ENCODE measurements around the gene DCST2.

- TF ChIP-seq CTCF (conservative IDR thresholded peaks at IDR 0.05; ENCODE audit: low read depth, low read length) (no peak), EZH2 (IDR thresholded peaks at IDR 0.05; ENCODE audit: borderline replicate concordance, low read depth, low read length, poor library complexity, severe bottlenecking) (no peak)
Observed at GRCh38 chr1:154978360-154978759, 55.2 kb downstream of the DCST2 start.
